HepG2 (cell line): ENCODE measurements around the gene ATP4A. TPM values are rescaled to one million over a fixed set of nuclear protein-coding genes. Genes with fewer than 3 reads are reported as not detected.

Experiments
- ATAC-seq: fragments of 200-7000 bp; cut with Tn5 transposase; 3 replicates; pipeline ENCODE4 v1.9.1; 2020; ENCODE audit warnings: mild to moderate bottlenecking, moderate library complexity
- BruUV-seq: library from RNA; stranded (reverse); fragments of 400-500 nt; replicated peaks from 2 replicates; lab custom pipeline; 2021; lab: Mats Ljungman, UMichigan
- CTCF ChIA-PET: fragments of 300-600 bp; formaldehyde crosslinking; extraction: SDS; loops from one replicate; lab custom pipeline; 2021; ENCODE audit warnings: low total read pairs, inconsistent platforms, low intra/inter-chr PET ratio; lab: Yijun Ruan, JAX
- POLR2A ChIA-PET: fragments of 350-600 bp; sonication (Branson Sonifier 250); formaldehyde crosslinking; loops from one replicate; lab custom pipeline; 2020; ENCODE audit warnings: antibody characterized with exemption, inconsistent platforms; lab: Yijun Ruan, JAX
- DNase-seq: peaks from one replicate; pipeline ENCODE4 v3.0.0-alpha.2; 2015; ENCODE audit warnings: low spot score
- FAIRE-seq: peaks from 3 replicates; lab custom pipeline; 2011; peaks lifted over from hg19 to GRCh38; lab: Jason Lieb, UNC
- H2AFZ ChIP-seq: one replicate; pipeline ENCODE4 v1.6.1; 2011; ENCODE audit warnings: low read length, inconsistent platforms
- H3K27ac ChIP-seq: fragments of 300-600 bp; 3 replicates; pipeline ENCODE4 v1.8.0; 2011; ENCODE audit warnings: mixed run types, mild to moderate bottlenecking, mixed read lengths, low read length, inconsistent platforms; ENCODE audit not compliant: insufficient read depth; ENCODE audit errors: extremely low read length
- H3K27me3 ChIP-seq, 2 experiments: fragments of 200-600 bp in 1 of 2; 2 replicates in 1 of 2; 3 replicates in 1 of 2; pipeline versions ENCODE4 v1.6.0 to v1.8.0; 2011; ENCODE audit warnings: low read length in 2 of 2, mild to moderate bottlenecking in 2 of 2, moderate library complexity in 2 of 2, inconsistent platforms in 1 of 2; ENCODE audit not compliant: insufficient read depth in 2 of 2, control insufficient read depth in 1 of 2
- H3K36me3 ChIP-seq, 2 experiments: fragments of 200-600 bp in 1 of 2; replicated peaks in 1 of 2; 2 replicates in 1 of 2; 3 replicates in 1 of 2; pipeline versions ENCODE4 v1.5.1 to v1.8.0; 2011; ENCODE audit warnings: low read length in 2 of 2, inconsistent platforms in 1 of 2; ENCODE audit not compliant: insufficient read depth in 2 of 2, control insufficient read depth in 1 of 2
- H3K4me1 ChIP-seq: 2 replicates; pipeline ENCODE4 v1.5.1; 2012; ENCODE audit warnings: low read length, inconsistent platforms; ENCODE audit not compliant: insufficient read depth
- H3K4me2 ChIP-seq: 2 replicates; pipeline ENCODE4 v1.6.0; 2011; ENCODE audit warnings: low read depth, low read length, inconsistent platforms
- H3K4me3 ChIP-seq, 3 experiments: fragments of 200-600 bp in 1 of 3; sonication (generic), shearing (Covaris generic) in 1 of 3; replicated peaks in 1 of 3; 2 replicates each; pipeline ENCODE4 v1.5.1; 2011 to 2016; ENCODE audit warnings: low read length in 3 of 3, inconsistent platforms in 2 of 3, low read depth in 2 of 3, mild to moderate bottlenecking in 2 of 3, control low read depth in 1 of 3, mixed read lengths in 1 of 3; ENCODE audit not compliant: insufficient read depth in 1 of 3
- H3K79me2 ChIP-seq: one replicate; pipeline ENCODE4 v1.6.1; 2011; ENCODE audit warnings: low read length, inconsistent platforms; ENCODE audit not compliant: insufficient read depth
- H3K9ac ChIP-seq: 2 replicates; pipeline ENCODE4 v1.6.0; 2011; ENCODE audit warnings: mild to moderate bottlenecking, low read depth, low read length, inconsistent platforms; ENCODE audit not compliant: insufficient read depth
- H3K9me3 ChIP-seq: 2 replicates; pipeline ENCODE4 v1.5.1; 2012; ENCODE audit warnings: mild to moderate bottlenecking, low read length
- H4K20me1 ChIP-seq: 2 replicates; pipeline ENCODE4 v1.6.0; 2011; ENCODE audit warnings: inconsistent platforms, mild to moderate bottlenecking, low read length, moderate library complexity; ENCODE audit not compliant: insufficient read depth
- CHD2 ChIP-seq: IDR thresholded peaks from 2 replicates; pipeline ENCODE4 v1.6.1; 2011; ENCODE audit warnings: low read depth, low read length, improper control_type of control experiment
- KDM3A ChIP-seq: IDR thresholded peaks from 2 replicates; pipeline ENCODE4 v1.6.1; 2018; ENCODE audit warnings: low read depth, missing compliant biosample characterization
- MAFK ChIP-seq, 2 experiments: IDR thresholded peaks in 1 of 2; conservative IDR thresholded peaks in 1 of 2; 2 replicates each; pipeline ENCODE4 v1.6.1; 2011; ENCODE audit warnings: improper control_type of control experiment in 2 of 2, low read length in 2 of 2
- MNT ChIP-seq: fragments of 450-650 bp; IDR thresholded peaks from 2 replicates; pipeline ENCODE4 v1.6.1; 2016
- SP4 ChIP-seq: sonication (generic); formaldehyde crosslinking; IDR thresholded peaks from 2 replicates; pipeline ENCODE4 v1.8.1; 2023; ENCODE audit warnings: mild to moderate bottlenecking, missing genetic modification reagents
- SUZ12 ChIP-seq: fragments of 150-350 bp; IDR thresholded peaks from 2 replicates; pipeline ENCODE4 v1.6.1; 2014; ENCODE audit warnings: low read depth, low read length
- ZBTB38 ChIP-seq: sonication (generic); formaldehyde crosslinking; IDR thresholded peaks from 2 replicates; pipeline ENCODE4 v1.5.1; 2020; ENCODE audit warnings: mild to moderate bottlenecking, missing genetic modification reagents
- ZNF230 ChIP-seq: sonication (generic); formaldehyde crosslinking; IDR thresholded peaks from 2 replicates; pipeline ENCODE4 v1.4.0; 2020; ENCODE audit warnings: mild to moderate bottlenecking, missing genetic modification reagents
- WGBS: methylation state at CpG from one replicate; pipeline ENCODE4 v1.1.6; 2017; ENCODE audit warnings: low lambda C conversion rate; 5-methylcytosine and 5-hydroxymethylcytosine counted together
- in situ Hi-C: cut with HindIII; loops from 2 replicates; pipeline ENCODE4 v1.10.0; 2017; ENCODE audit warnings: low pct_unique_long_range_greater_than_20kb; ENCODE audit not compliant: extremely low pct_ligation_motif_present
- intact Hi-C: fragments of 100-400 bp; cut with micrococcal nuclease; formaldehyde crosslinking; loops from one replicate; pipeline ENCODE4 v1.10.0; 2022; ENCODE audit not compliant: unreplicated experiment
- polyA plus RNA-seq, 8 experiments: library from polyadenylated mRNA; depleted of rRNA in 3 of 8; stranded (reverse) in 7 of 8; unstranded in 1 of 8; fragments of >200 nt; fragmentation: Illumina TruSeq in 4 of 8; extraction: Trizol in 4 of 8; gene quantifications; 2 replicates each; pipeline versions ENCODE4 v1.2.1 to v1.2.3, GENCODE V29; 2011 to 2016; ENCODE audit warnings: low read depth in 4 of 8, missing spikeins in 1 of 8, mixed read lengths in 1 of 8; ENCODE audit not compliant: insufficient read depth in 1 of 8
- total RNA-seq, 5 experiments: library from RNA; depleted of rRNA; stranded (reverse); fragments of >200 nt; fragmentation: Illumina TruSeq; extraction: Trizol; gene quantifications; 2 replicates each; pipeline ENCODE4 v1.2.3, GENCODE V29; 2016; ENCODE audit warnings: low read depth in 1 of 5
- TF ChIP-seq, protein P1 (sequence below): sonication (generic); formaldehyde crosslinking; IDR thresholded peaks from 2 replicates; pipeline ENCODE4 v1.5.1; 2020; ENCODE audit warnings: mild to moderate bottlenecking, missing genetic modification reagents, moderate library complexity
- TF ChIP-seq, protein P2 (sequence below), 2 experiments: sonication (generic) in 1 of 2; formaldehyde crosslinking in 1 of 2; IDR thresholded peaks; 2 replicates each; pipeline versions ENCODE4 v1.5.1 to v1.6.1; 2011 to 2020; ENCODE audit warnings: borderline replicate concordance in 1 of 2, low read depth in 1 of 2, low read length in 1 of 2, mild to moderate bottlenecking in 1 of 2, missing genetic modification reagents in 1 of 2, moderate library complexity in 1 of 2
- TF ChIP-seq, protein P3 (sequence below): sonication (generic); formaldehyde crosslinking; IDR thresholded peaks from 2 replicates; pipeline ENCODE4 v1.9.0; 2021; ENCODE audit warnings: missing genetic modification reagents, mild to moderate bottlenecking, borderline replicate concordance

The ATP4A gene
- total and polyA plus RNA-seq, 2 of the 13 experiments (the other 11 are each of a cell fraction or from before 2014, with no cell fraction given) = 0.08 to 0.11 TPM

DNA sequence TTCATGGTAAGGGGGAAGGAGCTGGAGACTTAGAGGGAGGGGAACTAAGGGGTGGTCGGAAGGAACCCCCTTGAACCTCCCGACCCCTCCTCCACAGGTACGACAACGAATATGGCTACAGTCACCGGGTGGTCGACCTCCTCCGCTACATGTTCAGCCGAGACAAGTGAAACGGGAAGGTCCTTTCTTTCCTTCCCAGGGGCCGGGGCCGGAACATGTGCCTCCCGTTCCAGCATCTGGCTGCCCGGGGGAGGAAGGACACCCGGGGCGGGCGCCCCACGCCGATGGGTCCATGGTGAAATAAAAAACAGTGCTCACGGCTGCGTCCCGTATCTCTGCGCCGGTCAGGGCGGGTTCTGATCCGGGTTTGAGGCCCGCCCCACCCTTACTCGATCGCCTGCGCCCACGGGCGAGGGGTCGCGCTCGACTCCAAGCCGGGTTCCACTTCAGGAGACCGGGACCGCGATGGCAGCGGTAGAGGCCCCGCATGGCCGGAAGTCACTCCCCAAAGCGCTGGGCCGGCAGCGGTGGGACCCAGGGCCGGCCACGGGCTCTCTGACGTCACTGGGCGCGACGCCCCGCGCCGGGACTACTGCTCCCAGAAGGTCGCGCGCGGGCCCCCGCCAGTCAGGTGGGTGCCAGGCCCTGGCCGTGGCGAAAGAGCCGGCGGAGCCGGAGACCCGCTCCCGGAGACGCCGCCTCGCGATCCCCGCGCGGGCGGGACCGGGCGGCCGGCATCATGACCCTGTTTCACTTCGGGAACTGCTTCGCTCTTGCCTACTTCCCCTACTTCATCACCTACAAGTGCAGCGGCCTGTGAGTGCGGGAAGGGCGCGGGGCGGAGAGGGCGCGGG is 18.2 kb downstream of the ATP4A start, which contains the start of gene TMEM147:
TMEM147 (plus strand) TSS at position 626 of the 854 bp plus-strand sequence; CDS start at position 740, 114 bp downstream.
- Histone ChIP-seq H4K20me1 (no peaks in the 10 kb centered on the region), H3K9ac (peak within 1 kb of the TSS; percentile 88), H3K27me3 (no peaks in the 10 kb centered on the region; a peak in 1 of 5 replicates), H3K36me3 (peaks cover 0 to 3% of the 10 kb centered on the region in 2 experiments; a peak in 3 of 5 replicates), H3K9me3 (no peaks in the 10 kb centered on the region), H3K4me2 (peak within 1 kb of the TSS; percentile 97), H3K27ac (peak within 1 kb of the TSS; percentile 66), H3K4me1 (peaks cover 47% of the 10 kb centered on the region), H2AFZ (no peak within 1 kb of the TSS), H3K4me3 (peak within 1 kb of the TSS; percentile 89 to 96 (median 92)), H3K79me2 (peaks cover 25% of the 10 kb centered on the region)
- ATAC-seq (peak; percentile 91), FAIRE-seq (no peak), DNase-seq (peak; percentile 72)
- in situ Hi-C loops = loop anchor here (5.0 kb wide), 2 partner anchors 97 to 172 kb away; partner anchors contain the start of genes ETV2 and KMT2B
- ChIA-PET CTCF (no interaction called here), POLR2A (no interaction called here)
- whole genome bisulfite sequencing = 1% methylated on average over 40 of the region's 85 CpGs
- intact Hi-C loops = loop anchor here (1.0 kb wide), 1 partner anchor 35 kb away; no protein-coding TSS in a partner anchor
- TSS peak; percentile 75 for BruUV-seq
- TF ChIP-seq MNT = 0 out of 2 replicates have a peak, but pooled peaks have one; percentile 4
- no peak for TF ChIP-seq ZNF230 (CRISPR knock-in tag)
- TF ChIP-seq, protein P1, sequence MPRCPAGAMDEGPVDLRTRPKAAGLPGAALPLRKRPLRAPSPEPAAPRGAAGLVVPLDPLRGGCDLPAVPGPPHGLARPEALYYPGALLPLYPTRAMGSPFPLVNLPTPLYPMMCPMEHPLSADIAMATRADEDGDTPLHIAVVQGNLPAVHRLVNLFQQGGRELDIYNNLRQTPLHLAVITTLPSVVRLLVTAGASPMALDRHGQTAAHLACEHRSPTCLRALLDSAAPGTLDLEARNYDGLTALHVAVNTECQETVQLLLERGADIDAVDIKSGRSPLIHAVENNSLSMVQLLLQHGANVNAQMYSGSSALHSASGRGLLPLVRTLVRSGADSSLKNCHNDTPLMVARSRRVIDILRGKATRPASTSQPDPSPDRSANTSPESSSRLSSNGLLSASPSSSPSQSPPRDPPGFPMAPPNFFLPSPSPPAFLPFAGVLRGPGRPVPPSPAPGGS (CRISPR knock-in tag) = peak; percentile 33; the same call in 1 of the 2 replicates
- TF ChIP-seq CHD2 = 0 out of 2 replicates have a peak, but pooled peaks have one; percentile 43
- peak; percentile 45; the same call in 1 of the 2 replicates for TF ChIP-seq SUZ12
- peak; percentile 62; the same call in 1 of the 2 replicates for TF ChIP-seq ZBTB38
- TF ChIP-seq, protein P2, sequence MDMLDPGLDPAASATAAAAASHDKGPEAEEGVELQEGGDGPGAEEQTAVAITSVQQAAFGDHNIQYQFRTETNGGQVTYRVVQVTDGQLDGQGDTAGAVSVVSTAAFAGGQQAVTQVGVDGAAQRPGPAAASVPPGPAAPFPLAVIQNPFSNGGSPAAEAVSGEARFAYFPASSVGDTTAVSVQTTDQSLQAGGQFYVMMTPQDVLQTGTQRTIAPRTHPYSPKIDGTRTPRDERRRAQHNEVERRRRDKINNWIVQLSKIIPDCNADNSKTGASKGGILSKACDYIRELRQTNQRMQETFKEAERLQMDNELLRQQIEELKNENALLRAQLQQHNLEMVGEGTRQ (IDR thresholded peaks at IDR 0.05; ENCODE audit: low read depth, low read length) = peak; percentile 26; the same call in 1 of the 2 replicates
- TF ChIP-seq, protein P2 (CRISPR knock-in tag; IDR thresholded peaks at IDR 0.05; ENCODE audit: borderline replicate concordance) = peak; percentile 68; the same call in 1 of the 2 replicates
- TF ChIP-seq, protein P3, sequence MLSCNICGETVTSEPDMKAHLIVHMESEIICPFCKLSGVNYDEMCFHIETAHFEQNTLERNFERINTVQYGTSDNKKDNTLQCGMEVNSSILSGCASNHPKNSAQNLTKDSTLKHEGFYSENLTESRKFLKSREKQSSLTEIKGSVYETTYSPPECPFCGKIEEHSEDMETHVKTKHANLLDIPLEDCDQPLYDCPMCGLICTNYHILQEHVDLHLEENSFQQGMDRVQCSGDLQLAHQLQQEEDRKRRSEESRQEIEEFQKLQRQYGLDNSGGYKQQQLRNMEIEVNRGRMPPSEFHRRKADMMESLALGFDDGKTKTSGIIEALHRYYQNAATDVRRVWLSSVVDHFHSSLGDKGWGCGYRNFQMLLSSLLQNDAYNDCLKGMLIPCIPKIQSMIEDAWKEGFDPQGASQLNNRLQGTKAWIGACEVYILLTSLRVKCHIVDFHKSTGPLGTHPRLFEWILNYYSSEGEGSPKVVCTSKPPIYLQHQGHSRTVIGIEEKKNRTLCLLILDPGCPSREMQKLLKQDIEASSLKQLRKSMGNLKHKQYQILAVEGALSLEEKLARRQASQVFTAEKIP (CRISPR knock-in tag) = no peak
- peak; percentile 84 for TF ChIP-seq SP4 (CRISPR knock-in tag)
- no peak for TF ChIP-seq KDM3A
- no peak for TF ChIP-seq MAFK (conservative IDR thresholded peaks at IDR 0.05 in 1 of 2, IDR thresholded peaks at IDR 0.05 in 1 of 2; ENCODE audit: low read length in 2 of 2)
